ENCODE measurements around the gene NGDN.
"Not testable (repeated sequence)": the region's sequence is repeated elsewhere in the genome, so short reads cannot be mapped to it uniquely, and the experiment has no call there.

Gene NGDN

DNA sequence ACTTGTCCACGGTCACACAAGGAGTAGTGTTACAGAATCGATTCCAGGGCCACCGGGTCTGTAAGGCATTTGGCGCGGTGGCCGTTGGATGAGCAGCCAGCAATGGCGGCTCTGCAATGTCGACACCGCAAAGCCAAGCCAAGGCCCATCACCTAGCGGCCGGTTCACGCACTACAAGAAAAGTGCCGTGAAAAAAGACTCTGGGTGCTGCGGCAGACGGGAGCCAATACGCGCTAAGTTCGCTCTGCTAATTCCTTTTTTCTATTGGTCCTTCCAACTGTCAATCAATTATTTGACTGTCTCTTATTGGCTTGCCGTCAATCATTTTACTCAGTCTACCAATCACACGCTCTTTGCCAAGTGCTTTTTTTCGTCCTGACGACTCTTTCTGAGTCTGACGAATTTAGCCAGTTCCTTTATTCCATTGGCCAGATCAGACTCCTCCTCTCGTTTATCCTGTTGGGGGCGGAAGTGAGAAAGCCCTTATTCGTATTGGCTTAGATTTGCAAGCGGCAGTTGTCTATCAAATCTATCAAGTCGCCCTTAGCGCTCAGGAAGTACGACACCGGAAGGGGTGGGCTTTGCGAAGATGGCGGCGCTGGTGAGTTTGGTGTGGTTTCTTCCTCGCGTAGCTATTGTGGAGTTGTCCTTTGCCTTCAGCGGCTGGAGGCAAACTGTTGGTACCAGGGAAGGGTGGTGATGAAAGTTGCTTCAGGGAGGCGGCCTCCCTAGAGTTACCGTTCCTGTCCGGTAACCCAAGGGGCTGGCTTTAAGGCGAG, at the start of gene NGDN:
TSS of gene NGDN (plus strand) at position 577 of the 779 bp plus-strand sequence. CDS start at position 590, 13 bp downstream.
- DNase-seq (ENCODE audit: low read depth in 3 of 3), result peak; percentile 80 to 91 (median 89)

- DNase-seq (ENCODE audit: low read depth in 3 of 3), result no peak
Measured at GRCh38 chr14:23421594-23421993, 47.9 kb upstream of the NGDN start.

- no peak for DNase-seq (ENCODE audit: low read depth in 3 of 3)
Measured at GRCh38 chr14:23423657-23424056, 45.8 kb upstream of the NGDN start.

DNA sequence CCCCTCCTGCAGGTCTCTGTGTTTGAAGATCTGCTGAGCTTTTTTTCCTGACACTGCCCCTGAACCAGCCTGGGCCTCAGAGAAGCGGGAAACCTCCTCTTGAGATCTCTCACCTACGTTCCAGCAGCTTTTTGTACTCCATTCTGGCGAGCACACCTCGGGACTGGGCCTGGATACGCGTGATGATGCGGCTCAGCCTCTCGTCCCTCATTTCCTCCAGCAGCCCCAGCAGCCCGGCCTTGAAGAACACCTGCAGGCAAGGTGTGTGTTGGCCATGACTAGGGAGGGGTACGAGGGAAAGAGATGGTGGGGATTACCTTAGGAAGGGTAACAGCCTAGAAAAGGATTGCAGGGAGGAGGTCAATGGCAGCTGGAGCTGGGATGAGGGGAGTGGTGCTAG, 44.3 kb upstream of the NGDN start:
- DNase-seq (ENCODE audit: low read depth in 3 of 3), result no peak

DNA sequence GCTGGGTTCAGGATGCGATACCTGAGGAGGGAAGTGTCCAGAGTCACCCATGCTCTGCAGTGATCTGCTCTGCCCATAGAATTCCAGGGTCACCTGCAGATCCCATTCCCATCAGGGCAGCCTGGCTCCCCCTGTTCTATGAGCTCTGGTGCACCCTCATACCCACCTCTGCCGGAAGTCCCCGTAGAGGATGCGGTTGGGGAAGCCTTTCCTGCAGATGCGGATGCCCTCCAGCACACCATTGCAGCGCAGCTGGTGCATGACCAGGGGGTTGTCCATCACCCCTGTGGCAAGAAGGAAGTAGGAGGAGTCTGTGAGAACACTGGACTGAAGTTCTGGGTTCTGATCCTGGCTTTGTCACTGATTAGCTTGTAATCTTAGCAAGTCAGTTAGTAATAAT, 43.7 kb upstream of the NGDN start:
- DNase-seq (ENCODE audit: low read depth in 3 of 3), result not testable (repeated sequence)

DNA sequence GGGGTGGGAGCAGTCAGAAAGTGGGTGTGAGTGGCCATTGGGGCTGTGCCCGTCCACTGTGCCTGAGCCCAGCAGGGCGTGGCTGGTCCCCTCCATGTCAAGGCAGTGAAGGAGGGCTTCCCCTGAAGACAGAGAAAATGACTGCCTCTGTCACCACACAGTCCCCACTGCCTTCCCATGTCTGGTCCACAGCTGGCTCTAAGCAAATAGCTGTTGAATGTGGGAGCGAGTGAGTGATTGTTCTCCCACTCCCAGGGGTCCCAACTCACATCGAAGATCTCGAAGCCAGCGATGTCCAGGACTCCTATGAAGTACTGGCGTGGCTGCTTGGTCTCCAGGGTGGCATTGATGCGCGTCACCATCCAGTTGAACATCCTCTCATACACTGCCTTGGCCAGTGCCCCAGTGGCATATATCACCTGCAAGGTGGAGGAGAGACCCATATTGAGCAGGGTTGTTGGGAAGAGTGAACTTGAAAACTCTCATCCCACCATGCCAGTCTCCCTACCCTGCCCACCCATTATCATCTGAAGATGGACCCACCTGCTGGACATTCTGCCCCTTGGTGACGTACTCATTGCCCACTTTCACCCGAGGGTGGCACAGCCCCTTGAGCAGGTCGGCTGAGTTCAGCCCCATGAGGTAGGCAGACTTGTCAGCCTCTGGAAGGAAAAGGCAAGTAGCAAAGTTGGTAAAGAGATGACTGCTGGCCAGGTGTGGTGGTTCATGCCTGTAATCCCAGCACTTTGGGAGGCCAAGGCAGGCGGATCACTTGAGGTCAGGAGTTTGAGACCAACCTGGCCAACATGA, 40.6 kb upstream of the NGDN start:
- no peak for DNase-seq (ENCODE audit: low read depth in 3 of 3)

GRCh38 chr14:23430016-23430722, 39.3 kb upstream of the NGDN start:
- no peak for DNase-seq (ENCODE audit: low read depth in 3 of 3)

- no peak for DNase-seq (ENCODE audit: low read depth in 3 of 3)
Measured at GRCh38 chr14:23430723-23431085, 38.8 kb upstream of the NGDN start.

- DNase-seq (ENCODE audit: low read depth in 3 of 3), result no peak
Measured at GRCh38 chr14:23431486-23431885, 38.0 kb upstream of the NGDN start.

DNA sequence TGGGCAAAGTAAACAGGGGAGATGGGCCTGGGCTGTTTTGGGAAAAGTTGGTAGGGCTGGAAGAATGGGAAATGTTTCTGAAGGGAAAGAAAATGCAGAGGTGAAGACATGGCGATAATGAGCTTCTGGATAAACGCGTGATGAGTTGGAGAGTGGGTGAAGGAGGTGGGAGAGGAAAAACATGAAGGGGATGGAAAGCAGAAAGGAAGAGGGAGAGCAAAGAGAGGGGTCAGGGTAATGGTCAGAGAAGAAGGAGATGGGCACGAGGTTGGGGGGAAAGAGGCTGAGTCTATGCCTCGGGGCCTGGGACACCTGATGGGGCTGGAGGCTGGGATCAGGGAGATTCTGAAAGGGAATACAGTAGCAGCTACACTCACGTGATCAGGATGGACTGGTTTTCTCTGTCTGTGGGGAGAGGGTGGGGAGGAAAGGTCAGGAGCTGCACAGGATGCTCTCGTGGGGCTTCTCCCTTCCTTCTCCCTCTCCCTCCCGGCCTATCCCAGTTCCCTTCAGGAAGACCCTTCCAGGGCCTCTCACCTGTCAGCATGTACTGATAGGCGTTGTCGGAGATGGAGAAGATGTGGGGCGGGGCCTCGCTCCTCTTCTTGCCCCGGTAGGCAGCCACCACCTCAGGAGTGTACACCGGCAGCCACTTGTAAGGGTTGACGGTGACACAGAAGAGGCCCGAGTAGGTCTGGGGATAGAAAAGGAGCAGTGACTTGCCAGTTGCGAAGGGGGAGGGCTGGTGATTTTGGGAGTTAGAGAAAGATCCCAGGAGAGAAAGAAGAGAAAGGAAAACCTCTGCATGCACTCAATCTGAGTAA, 37.2 kb upstream of the NGDN start:
- DNase-seq (ENCODE audit: low read depth in 3 of 3), result no peak

- no peak for DNase-seq (ENCODE audit: low read depth in 3 of 3)
Measured at GRCh38 chr14:23432946-23433345, 36.6 kb upstream of the NGDN start.

DNA sequence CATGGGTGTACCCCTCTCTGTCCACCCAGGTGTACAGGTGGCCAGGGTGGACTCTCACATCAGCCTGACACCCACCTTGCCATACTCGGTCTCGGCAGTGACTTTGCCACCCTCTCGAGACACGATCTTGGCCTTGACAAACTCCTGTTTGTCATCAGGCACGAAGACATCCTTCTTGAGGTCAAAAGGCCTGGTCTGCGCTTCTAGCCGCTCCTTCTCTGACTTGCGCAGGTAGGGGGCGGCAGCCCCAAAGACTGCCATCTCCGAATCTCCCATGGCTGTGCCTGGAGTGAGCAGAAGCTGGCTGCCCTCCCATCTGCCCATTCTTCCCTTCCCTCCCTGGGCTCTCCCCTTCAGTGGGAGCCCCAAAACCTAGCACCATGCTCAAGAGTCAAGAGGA, 36.0 kb upstream of the NGDN start:
- no peak for DNase-seq (ENCODE audit: low read depth in 3 of 3)

DNA sequence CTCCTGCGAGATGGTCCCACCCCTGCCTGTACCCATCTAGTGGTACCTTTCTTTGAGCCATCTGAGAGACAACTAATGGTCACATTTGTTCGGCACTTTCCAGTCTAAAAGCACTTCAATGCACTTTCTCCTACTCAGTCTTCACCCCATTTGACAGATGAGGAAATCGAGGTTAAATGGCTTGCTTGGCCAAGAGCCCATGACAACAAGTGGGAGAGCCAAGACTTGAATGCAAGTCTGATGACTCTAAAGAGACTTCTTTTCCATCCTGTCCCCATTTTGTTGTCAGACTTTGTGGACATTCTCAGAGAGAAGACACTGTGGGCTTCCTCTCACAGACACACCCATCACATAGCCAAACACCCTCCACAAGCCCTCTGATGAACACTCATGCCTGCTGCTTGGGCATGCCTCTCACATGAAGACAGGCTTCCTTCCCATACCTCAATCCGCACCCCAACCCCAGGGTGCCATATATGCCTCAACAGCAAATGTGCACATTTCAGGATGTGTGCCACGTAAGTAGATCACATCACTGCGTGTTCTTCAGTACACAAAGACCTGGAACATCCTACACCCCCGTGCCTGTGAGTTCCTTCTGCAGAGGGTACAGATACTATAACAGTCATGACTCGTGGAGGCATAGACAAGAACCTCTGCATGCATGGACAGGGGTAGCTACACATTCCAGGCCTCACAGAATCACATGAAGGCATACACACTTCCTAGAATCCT, 34.8 kb upstream of the NGDN start:
- no peak for DNase-seq (ENCODE audit: low read depth in 3 of 3)

DNA sequence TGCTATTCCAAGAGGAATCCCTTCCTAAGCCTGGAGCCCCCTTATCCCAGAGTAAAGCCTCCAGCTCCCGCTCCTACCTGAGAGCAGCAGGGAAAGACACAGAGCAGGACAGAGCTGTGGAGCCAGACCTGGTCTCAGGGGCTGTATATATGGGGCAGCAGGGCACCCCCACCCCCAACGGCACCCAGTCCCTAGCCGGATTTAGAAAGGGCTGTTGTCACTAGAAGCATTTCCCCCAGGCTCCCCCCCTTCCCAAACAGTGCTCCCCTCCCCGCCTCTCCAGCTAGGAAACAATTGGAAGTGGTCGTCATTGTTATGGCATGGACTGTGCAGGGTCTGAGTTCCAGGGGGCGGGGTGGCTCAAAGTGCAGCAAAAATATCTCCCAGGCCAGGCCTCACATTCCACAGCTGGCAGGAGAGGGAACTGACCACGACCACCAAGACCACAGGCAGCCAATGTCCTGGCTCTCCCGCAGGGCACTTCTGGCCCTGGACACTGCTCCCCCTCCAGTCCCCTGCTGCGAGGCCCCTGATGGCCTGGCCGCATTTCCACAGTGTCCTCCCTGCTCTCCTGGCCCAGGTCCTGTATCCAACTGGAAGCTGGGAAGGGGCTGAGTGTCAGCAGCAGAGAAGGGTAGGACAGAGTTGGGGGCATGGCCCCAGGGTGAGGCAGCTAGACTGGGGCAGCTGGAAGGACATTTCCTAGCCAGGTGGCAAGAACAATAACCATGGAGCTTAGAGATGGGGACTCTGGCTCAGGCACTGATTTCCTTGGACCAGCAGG, 33.8 kb upstream of the NGDN start, which contains the start of gene MYH7:
TSS of gene MYH7 (minus strand) at position 118 of the 784 bp plus-strand sequence. CDS start 1,928 bp downstream, outside the sequence.
- no peak for DNase-seq (ENCODE audit: low read depth in 3 of 3)

GRCh38 chr14:23436327-23437132, 33.0 kb upstream of the NGDN start:
- DNase-seq (ENCODE audit: low read depth in 3 of 3), result no peak

DNA sequence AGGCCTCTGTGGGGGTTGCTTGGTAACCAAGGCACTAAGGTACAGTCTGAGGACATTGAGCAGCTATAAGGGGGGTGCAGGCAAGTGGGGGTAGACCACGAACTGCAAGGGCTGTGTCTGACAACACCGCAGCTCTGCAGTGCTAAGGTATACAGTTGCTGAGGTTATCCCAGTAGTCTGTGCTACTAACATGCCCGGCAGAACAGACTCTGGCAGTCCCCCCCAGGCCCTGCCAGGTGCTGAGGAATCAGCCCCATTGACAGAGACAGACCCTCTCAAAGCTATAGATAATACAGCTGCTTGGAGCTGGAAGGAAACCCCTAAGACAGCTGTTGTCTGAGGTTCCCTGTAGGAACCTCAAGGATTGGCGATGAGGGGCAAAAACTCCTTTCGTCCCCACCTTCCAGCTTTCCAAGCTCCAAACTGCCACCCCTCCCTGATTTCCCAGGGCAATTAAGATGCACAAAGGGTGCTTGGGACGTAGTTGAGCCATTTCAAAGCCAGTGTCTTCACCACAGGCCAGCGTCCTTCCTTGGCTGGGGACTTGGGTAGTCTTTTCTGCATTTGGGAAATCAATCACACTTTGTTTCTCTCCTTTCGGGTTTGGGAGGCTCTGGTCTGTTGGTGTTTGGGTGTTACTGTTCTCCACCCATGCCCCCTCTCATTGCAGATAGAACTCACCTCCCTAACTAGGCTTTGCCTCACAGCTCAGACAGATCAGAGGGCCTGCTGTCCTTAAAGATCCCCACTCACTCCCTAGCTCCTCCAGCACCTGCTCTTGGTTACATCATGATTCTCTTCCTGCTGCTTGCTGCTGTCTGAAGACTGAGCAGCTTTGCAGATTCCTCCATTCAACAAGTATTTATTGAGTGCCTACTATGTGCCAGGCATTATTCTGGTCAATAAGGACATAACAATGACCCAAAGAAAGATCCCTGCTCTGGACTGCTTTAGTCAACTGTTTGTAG, 32.1 kb upstream of the NGDN start:
- no peak for DNase-seq (ENCODE audit: low read depth in 3 of 3)

DNA sequence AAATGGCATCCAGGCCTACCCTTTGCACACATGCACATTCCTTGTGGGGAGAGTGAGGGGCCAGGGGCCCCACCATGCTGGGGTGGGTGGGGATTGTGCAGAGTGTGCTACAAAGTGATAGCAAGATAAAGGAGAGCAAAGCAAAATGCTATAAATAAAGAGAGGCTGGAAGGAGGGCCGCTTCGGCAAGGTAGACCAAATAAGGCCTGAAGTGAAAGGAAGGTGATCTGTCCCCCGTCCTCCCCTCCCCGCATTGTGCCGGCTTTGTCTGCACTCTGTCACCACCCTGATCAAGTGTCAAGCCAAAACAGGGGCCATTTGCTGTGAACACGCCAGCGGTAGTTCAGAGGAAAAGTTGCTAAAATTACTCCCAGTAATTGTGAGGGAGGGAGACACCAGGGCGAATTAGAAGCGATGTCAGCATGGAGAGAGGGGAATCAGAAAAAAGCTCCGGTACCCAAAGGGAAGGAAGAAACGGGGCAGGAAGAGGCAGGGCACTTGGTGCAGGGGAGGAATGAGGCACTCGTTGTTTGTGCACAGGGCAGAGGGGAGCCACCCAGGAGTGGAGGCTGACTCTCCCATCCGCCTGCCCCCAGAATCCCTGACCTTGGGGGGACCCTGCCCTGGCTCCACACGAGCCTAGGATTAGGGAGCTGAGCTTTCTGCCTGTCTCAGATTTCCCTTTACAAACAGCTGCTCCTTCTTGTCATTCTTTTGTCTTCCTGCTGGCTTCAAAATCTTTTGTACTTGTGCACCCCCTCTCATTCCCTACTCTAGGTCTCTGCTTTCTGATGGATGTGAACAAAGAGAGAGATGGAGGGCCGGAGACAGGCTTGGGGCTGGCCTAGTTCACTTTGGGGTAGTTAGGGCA, 31.2 kb upstream of the NGDN start:
- DNase-seq (ENCODE audit: low read depth in 3 of 3), result no peak

Data from stimulated activated CD4-positive, alpha-beta T cell treated with anti-CD3 and anti-CD28 coated beads, TNF-alpha, amount 100 ng/mL, for 24 hours (primary cell).